NCI-H2029 treated with DMSO at 0.1 percent for 48 hours (cell line): Measurements from ENCODE around the gene ICAM2.
"Not testable (repeated sequence)": the region's sequence is repeated elsewhere in the genome, so short reads cannot be mapped to it uniquely, and the experiment has no call there.

Experiments
- DNase-seq: peaks from one replicate; lab custom pipeline; 2025; lab: John Stamatoyannopoulos, UW

Gene ICAM2

DNA sequence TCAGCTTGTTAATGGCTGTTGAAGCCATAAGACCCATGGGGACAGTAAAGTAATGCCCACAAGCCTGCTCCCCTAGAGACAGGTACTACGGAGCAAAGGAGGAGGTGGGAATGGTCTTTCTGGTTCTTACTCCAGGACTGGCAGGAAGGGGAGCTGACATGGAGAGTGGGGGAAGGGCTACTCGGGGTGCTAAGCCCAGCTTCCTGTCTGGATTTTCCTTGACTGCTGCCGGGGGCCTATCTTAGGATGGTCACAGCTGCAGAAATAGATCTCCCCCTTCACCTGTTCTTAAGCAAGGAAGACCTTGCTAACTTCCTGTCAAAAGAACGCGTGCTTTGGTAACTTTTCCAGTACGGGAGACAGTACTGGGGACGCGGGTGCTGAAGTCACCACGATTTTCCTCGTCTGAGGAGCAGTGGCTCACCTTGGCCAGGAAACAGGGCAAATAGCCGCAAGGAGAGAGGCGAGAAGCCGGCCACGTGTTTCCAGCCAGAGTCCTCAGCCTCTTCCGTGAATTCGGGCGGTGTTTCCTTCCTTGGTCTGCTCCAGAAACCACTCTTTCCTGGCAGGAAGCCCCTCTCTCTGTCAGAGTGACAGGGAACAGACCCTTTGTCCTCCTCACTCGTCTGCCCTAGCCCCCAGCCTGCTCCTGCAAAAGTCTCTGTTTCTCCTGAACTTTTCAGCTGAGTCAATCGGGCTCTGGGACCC, 22.9 kb downstream of the ICAM2 start:
- DNase-seq = no peak

DNA sequence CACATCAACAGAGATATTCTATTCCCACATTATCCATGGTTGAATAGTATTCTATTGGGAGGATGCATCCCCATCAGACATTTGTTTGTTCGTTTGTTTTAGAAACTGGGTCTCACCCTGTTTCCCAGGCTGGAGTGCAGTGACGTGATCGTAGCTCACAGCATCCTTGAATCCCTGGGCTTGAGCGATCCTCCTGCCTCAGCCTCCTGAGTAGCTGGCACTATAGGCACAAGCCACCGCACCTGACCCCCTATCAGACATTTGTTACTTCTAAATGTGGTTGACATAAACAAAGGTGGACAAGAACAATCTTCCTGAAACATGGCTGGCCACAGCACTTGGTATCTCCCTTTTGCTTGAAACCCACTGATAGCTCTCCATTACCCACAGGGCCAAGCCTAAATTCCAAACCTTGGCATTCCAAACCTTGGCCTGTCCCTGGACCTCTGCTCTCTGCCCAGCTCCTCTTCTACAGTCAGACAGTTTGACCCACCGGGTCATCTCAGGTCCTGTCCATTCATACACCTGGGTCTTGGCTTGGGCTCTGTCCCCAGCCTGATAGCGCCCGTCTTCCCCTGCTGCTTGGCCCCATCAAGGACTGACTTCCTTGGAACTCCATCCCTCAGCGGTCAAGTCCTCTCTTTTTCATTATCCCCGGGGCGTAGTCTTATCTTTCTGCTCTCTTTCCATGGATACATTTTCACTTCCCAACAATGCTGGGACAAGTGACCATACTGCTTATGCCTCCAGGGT, 23.8 kb downstream of the ICAM2 start:
- no peak for DNase-seq

DNA sequence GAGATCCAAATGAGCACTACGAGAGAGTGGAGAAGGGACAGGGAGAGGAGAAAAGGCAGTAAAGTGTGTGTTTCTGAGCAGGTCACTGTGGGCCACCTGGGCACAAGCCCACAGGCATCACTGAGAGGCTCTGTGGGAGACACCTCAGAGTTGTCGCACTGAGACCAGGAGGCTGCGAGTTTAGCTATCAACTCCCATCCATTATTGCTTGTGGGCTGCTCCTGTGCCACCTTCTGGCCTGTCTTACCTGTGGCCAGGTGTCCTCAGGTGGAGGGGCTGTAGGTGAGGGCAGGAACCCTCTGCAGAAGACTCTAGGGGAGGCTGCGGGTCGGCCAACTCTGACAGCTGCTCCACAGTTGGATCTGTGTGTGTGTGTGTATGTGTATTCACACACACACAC, 24.8 kb downstream of the ICAM2 start:
- no peak for DNase-seq

DNA sequence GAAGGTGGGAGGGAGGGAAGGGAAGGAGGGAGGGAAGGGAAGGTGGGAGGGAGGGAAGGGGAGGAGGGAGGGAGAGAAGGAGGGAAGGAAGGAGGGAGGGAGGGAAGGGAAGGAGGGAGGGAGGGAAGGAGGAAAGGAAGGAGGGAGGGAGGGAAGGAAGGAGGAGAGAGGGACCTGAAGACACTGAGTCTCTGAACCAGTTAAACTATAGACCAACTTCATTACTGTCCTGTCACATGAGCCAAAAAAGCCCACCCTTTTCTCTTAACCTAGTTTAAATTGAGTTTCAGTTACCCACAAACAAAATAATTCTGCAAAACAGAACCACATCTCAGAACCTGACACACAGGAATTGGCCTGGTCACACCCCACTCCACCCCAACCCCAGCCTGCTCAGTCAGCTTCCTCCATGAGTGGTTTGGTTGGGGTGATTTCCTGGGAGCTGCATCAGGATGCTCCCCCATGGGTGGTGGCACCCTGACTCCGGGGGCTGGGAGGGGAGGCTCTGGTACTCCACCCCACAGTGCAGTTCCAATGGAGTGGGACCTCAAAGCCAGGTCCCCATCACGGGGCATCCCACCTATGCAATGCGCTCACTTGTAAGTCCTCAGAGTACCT, 27.0 kb downstream of the ICAM2 start:
- DNase-seq = no peak

DNA sequence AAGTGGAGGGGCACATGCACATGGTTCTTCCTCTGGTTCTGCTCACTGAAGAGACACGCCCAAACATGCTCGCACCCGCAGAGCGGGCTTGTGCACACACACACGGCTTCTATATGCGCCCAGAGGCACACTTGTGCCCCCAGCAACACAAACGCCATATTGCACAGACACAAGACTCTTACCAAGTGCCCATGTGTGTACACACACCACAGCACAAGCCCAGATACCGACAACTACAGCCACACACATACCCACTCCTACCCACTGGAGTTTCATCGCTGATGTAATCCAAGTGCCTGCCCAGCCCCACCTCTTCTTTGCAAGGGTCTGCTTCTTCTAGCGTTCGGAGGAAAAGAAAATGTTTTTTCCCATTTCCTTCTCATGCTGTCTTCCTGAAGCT, 28.8 kb downstream of the ICAM2 start:
- DNase-seq = no peak

DNA sequence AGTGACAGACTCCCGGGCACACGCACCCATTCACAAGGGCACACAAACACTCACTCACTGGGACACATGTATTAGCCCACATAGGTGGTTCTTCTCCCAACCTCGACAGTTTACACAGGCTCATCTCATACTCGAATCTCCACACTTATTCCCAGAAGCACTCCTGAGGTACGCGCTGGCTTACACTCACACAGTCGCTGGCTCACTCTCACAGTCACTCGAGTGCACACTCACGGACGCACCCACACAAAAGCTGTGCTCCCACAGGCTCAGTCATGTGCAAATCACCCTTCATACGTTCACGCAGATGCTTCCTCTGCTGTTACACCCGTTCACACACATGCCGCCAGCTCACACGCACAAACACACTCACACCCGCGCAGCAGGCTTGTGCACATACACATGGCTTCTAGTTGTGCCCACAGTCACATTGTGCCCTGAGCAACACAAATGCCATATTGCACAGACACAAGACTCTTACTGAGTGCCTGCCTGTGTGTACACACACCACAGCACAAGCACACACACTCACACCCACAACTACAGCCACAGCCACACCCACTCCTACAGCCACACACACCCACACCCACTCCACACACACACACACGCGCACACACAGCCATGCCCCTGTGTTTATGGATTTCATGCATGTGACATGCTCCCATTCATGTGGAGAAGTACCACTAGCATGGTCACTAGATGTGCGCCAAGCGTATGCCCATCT, 30.6 kb downstream of the ICAM2 start:
- no peak for DNase-seq

DNA sequence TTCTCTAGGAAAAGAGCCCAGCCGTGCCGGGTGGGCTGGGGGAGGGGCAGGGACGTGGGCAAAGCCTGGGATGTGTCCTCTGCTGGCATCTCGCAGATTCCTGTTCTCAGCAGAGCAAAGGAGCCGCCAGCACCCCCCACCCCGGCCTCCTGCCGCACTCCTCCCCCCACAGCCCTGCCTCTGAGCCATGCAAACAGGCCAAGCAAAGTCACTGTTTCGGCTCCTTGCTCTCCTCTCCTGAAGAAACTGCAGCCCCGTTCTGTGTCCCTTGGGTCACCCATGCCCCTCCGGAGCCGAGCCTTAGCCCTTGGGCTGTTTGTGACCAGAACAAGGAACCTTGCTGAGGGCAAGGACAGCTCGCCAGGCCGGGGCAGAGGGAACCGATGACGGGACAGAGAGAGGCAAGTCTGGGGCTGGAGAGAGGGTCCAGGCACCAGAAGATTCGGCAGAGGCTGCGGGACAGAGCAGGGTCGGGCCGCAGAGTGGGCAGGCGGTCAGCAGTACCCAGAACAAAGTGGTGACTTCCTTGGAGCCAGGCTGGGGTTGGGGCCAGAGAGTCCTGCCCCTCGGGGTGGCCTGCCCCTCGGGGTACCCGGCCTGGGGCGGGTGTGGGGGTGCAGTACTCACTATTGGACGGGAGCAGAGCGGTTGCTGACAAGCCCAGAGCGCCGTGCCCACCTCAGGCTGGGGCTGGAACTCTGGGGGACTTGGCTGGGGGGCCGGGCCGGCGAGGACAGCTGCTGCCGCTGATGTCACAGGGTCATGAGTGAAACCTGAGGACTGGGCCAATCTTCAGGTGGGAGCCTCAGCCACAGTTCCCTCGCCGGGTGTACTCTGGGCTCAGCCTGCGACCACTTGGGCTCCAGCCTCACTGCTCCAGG, 31.5 kb downstream of the ICAM2 start:
- no peak for DNase-seq

DNA sequence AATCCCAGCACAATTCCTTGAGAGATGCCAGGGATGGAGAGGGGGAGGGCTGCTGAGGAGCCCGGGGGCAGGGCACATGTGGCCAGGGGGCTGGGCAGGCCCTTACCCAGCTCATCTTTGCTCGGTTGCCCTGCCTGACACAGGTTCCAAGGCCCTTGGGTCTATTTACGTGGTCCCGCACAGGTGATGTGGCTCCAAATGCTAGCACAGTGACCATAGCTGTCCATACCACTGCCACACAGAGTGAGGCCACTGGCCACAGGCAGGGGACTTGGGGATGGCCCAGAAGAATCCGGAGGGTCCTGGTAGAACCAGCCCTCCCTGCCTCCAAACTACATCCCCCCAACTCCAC, 32.3 kb downstream of the ICAM2 start:
- DNase-seq = no peak

DNA sequence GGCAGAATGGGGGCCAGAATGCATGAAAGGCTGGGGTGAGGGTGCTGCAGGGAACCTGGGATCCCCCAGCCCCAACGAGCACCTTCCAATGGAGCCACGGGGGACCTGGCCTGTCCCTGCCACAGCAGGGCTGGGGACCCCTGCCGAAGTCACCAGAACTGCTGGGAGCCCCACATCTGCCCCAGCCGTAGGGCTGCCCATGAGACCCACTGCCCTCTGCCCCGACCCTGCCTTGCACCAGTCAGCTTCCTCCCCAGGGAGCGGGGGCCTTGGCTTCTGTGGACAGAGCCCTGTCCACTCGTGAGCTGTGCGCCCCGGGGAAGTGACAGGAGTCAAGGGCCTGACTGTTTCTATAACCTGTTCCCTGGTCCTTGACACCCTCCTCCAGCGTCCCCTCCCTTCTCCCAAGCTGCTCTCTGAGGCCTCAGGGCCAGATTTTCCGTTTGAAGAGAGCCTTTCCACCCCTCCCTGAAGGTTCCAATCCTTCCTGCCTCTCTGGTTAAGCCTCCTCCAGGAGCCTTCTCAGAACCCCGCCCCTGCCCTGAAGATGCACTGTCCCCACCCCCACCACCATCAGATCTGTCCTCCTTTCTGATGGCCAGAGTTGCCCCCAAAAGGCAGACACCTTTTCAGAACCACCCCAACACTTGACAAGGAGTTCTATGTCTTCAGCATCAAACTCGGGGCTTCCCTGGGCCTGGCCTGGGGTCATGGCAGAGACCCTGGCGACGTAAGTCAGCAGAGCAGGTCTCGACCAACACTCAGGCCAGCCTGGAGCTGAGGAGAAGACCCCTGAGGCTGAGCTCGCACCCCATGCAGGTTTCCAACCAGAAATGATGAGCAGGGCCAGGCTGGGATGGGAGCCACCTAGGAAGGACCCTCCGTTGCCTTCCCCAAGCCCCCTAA, 33.0 kb downstream of the ICAM2 start:
- DNase-seq = no peak

DNA sequence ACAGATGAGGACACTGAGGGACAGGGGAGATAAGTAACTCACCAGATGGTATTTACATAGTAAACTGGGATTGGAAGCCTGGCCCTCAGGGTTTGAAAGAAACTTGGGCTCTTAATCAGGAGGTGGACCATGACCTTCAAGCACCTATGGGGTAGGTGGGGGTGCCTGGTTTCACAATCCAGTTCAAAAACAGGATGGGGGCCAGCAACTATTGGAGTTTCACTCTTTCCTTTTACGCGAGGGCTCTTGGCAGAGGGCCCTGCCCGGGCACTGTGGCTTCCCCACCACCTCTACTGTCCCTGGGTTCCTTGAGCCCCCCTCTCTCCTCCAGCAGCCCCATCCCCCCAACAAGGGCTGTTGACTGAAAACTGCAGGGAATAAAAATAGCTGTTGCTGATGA, 33.6 kb downstream of the ICAM2 start:
- DNase-seq = no peak

DNA sequence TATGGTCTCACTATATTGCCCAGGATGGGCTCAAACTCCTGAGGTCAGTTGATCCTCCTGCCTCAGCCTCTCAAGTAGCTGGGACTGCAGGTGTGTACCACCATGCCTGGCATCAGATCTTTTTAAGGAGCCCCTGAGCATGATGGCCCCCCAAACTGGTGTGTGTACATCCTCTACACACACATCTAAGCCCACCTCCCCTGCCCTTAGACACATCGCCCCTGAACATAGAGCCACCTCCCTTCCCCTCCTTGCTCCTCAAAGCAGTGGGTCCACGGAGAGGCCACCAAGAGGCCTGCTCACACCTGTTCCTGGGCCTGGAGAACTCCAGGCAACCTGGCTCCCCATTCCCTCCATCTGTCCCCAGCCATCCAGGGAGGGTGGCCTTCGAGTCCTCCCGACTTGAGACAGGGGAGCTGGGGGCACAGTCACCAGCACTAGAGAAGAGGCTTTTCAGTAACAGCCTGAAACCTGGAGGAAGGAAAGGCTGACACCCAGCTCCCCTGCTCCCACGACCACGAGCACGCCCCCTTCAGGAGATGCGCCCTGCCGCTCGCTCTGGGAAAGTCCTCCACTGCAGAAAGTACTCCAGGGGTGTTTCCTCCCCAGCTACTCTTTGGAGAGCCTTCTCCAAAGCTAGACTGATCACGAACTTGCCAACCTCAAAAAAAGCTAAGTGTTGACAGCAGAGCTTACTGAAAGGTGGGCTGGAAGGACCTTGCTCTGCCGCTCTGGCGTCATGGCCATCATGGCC, 34.9 kb downstream of the ICAM2 start:
- DNase-seq = no peak

DNA sequence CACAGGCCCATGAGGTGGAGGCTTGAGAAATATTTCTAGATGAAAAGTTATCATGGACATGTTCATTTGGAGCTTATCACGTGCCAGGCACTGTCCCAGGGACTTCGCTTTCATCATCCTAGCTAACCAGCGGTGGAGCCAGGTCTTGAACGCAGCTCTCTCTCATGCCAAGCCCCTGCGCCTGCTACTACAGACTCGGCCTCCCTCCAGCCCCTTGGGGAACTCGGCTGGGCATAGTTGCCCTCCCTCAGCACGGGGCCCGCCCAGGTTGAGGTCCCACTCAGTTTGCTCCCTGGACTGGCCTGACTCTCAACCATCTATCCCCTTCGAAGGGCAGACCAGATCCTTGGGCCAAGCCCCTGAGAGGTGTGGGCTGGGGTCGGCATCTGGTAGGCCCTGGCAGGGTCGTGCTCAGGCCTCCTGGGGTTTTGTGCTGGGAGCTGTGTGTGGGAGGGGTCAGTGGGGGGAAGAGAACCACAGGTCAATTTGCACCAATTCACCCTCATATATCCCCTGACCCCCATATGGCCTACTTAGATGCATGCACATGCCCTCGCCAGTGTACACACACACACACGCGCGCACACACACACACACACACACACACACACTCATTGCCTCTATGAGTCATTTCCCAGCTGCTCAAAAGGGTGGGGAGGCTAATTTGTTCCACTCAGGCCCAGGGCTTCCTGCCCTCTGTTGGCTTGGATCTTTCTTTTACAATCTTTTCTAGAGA, 35.6 kb downstream of the ICAM2 start:
- DNase-seq = no peak

DNA sequence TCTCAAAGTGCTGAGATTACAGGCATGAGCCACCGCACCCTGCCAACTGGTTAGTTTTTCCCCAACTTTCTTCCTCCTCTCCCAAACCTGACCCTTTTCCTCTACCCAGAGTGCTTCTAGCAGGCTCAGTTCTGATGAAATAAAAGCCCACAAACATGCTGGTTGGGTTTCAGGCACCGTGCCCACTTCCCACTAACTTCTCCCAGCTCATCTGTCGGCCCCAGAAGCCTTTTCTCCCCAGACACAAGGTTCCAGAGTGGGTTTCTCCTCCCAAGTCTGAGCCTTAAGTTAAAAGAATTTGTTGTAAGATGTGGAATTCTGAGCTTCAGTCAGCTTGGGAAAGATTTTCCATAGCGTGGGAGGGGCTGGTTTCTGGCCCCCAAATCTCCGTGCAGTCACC, 36.2 kb downstream of the ICAM2 start:
- no peak for DNase-seq

DNA sequence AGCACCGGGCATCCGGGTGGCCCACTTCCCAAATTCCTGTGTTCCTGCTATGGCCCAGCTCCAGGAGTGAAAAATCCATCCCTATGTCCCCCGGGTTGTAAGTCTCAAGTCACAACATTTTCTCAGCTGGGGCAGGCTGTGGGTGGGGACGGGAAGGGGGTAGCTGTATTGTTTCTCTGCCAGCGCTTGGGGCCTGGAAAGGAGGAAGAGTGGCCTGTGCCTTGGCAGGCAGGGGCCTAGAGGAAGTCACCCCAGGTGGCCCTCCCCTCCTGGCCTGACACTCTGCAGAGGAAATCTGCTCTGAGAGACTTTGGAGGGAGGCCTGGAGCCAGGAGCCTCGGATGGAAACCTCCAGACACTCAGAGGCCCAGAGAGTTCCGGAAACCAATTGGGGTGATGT, 37.1 kb downstream of the ICAM2 start:
- DNase-seq = no peak

DNA sequence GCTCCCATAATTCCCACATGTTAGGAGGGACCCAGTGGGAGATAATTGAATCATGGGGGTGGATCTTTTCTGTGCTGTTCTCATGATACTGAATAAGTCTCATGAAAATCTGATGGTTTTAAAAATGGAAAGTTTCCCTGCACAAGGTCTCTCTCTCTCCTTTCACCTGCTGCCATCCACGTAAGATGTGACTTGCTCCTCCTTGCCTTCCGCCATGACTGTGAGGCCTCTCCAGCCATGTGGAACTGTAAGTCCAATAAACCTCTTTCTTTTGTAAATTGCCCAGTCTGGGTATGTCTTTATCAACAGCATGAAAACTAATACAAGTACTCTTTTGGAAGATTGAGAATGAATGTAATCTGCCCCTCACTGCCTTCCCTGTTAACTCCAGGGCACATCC, 37.8 kb downstream of the ICAM2 start:
- DNase-seq = not testable (repeated sequence)

DNA sequence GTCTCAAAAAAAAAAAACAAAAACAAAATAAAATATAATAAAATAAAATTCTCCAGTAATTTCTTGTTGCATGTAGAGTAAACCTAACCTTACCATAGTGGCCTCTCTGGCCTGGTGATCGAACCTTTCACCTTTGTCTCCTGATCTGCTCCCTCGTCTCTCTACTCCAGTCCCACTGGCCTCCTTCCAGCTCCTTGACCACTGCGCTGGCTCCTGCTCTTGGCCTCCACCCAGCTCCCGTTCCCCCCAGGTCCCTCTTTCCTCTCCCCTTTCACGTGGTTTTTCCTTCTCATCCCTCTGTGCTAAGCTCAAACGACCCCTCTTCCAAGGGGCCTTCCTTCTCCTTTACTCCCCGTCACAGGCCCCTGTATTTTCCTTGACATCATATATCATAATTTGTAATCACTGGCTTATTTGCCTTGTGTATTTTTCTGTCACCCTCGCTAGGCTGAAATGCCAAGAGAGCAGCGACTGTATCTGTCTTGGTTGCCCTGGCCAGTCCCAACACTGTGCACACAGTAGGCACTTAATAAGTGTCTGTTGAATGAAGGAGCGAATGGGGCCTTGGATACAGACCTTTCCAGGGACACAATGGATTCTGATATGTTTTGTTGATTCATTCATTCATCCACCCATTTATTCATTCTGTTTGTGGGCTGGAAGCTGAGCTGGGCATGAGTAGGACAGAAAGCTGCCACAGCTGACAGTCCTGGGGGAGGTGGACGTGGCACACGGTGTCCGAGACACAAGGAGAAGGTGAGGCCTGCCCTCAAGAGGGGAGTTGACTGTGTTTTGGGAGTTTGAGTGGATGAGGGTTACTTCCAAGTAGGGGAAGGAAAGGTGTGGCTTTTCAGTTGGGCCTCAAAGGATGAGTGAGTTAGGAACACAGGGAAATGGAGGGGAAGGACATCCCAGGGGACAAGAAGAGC, 41.9 kb downstream of the ICAM2 start:
- no peak for DNase-seq

DNA sequence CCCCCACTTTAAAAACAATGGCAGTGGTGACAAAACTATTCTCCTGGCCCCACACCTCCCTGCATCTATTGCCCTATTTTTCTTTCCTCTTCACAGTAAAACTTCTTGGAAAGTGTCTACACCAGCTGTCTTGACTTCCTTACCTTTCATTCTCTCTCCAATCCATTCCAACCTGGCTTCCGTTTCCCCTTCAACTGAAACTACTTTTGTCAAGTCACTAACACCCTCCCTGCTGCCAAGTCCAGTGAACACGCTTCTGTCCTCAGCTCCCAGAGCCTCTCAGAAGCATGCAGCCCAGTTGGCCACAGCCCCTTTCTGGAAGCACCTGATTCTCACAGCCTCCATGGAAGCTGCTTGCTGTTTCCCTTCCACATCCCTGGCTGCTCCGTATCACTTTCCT, 43.7 kb downstream of the ICAM2 start:
- no peak for DNase-seq

DNA sequence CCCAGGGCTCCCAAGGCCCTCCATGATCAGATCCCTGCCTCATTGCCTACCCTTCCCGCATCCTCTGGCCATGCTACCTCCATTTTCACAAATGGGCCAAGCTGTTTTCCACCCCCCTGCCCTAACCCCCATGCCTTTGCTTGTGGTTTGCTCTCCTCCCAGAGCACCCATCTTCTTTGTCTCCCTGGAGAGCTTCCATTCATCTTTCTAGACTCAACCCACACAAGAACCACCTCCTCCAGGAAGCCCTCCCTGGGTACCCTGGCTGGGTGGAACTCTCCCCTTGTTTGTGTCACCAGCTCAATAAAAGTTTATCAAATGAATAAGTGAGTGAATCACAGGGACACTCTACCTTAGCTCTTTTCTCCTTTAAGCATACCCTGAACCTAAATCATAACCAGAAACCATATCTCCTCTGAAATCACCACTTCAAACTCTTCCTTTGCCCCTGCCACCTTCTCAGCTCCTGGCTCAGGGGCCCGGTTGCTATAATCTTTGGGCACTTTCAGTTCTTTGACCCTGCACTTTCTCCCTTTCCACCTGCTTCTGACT, 44.8 kb downstream of the ICAM2 start:
- DNase-seq = no peak
